ENCODE measurements around the gene DHDH. TPM values are rescaled to one million over a fixed set of nuclear protein-coding genes. Genes with fewer than 3 reads are reported as not detected.

The DHDH gene
- total RNA-seq, 3 donors from 2014 or later (not counting 1 experiment from before 2014, with no cell fraction given): not detected

DNA sequence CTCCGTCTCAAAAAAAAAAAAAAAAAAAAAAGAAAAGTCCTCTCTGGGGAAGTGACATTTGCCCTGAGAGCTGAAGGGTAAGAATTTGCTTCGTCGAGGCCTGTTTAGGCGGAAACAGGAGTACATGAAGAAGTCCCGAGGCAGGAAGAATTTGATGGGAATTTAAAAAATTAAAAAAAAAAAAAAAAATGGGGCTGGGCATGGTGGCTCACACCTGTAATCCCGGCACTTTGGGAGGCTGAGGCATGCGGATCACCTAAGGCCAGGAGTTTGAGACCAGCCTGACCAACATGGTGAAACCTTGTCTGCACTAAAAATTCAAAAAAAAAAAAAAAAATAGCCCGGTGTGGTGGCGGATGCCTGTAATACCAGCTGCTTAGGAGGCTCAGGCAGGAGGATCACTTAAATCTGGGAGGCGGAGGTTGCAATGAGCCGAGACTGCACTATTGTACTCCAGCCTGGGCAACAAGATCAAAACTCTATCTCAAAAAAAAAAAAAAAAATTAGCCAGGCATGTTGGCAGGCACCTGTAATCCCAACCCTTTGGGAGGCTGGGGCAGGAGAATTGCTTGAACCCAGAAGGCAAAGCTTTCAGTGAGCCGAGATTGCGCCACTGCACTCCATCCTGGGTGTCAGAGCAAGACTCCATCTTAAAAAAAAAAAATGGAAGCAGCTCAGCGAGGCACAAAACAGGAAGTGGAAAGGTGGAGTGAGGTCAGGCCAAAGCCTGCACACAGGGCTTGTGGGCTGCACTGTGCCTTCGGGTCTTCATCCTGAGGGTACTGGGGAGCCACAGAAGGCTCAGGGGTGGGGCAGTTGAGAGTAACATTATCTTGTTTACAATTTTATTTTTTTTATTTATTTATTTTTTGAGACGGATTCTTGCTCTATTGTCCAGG lies 26.1 kb downstream of the DHDH start:
- intact Hi-C loops (cut with micrococcal nuclease): loop anchor here (5.0 to 10.0 kb wide), 2 partner anchors 87 to 315 kb away; partner anchors contain the start of genes CA11 and PPP1R15A
- Histone ChIP-seq H3K4me3 (ENCODE audit: low read length) (no peak overlapping the region), H3K36me3 (ENCODE audit: control insufficient read depth, insufficient read depth, low read length) (no peaks in the 10 kb centered on the region), H3K4me1 (ENCODE audit: control insufficient read depth, insufficient read depth, low read length) (peaks cover 50% of the 10 kb centered on the region), H3K27me3 (ENCODE audit: control insufficient read depth, insufficient read depth, low read length) (no peaks in the 10 kb centered on the region), H3K9me3 (ENCODE audit: control insufficient read depth, insufficient read depth, low read length) (no peaks in the 10 kb centered on the region), H3K27ac (ENCODE audit: low read length) (no peak overlapping the region)
- DNase-seq: no peak
- H3K9me3 Mint-ChIP-seq: no peaks in the 10 kb centered on the region
- WGBS (ENCODE audit: insufficient coverage): 80% methylated on average over 15 of the region's 16 CpGs
- no peaks in the 10 kb centered on the region for H3K27me3 Mint-ChIP-seq (ENCODE audit: low read depth in 2 of 2)
- H3K4me1 Mint-ChIP-seq: peaks cover 42 to 57% of the 10 kb centered on the region in 2 donors
- H3K27ac Mint-ChIP-seq: no peak overlapping the region
- TF ChIP-seq, protein P1, sequence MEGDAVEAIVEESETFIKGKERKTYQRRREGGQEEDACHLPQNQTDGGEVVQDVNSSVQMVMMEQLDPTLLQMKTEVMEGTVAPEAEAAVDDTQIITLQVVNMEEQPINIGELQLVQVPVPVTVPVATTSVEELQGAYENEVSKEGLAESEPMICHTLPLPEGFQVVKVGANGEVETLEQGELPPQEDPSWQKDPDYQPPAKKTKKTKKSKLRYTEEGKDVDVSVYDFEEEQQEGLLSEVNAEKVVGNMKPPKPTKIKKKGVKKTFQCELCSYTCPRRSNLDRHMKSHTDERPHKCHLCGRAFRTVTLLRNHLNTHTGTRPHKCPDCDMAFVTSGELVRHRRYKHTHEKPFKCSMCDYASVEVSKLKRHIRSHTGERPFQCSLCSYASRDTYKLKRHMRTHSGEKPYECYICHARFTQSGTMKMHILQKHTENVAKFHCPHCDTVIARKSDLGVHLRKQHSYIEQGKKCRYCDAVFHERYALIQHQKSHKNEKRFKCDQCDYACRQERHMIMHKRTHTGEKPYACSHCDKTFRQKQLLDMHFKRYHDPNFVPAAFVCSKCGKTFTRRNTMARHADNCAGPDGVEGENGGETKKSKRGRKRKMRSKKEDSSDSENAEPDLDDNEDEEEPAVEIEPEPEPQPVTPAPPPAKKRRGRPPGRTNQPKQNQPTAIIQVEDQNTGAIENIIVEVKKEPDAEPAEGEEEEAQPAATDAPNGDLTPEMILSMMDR (IDR thresholded peaks at IDR 0.05): no peak
- ATAC-seq: no peak
- H3K36me3 Mint-ChIP-seq: no peaks in the 10 kb centered on the region
- H3K4me3 Mint-ChIP-seq: no peak overlapping the region

GRCh38 chr19:48961051-48961649 lies 27.7 kb downstream of the DHDH start:
- H3K4me3 ChIP-seq (ENCODE audit: low read length): no peak overlapping the region
- DNase-seq: no peak
- TF ChIP-seq, protein P1 (IDR thresholded peaks at IDR 0.05): no peak
- ATAC-seq: no peak
- H3K27ac ChIP-seq (ENCODE audit: low read length): no peak overlapping the region
- H3K36me3 Mint-ChIP-seq: no peaks in the 10 kb centered on the region
- H3K36me3 ChIP-seq (ENCODE audit: control insufficient read depth, insufficient read depth, low read length): no peaks in the 10 kb centered on the region
- H3K4me1 Mint-ChIP-seq: peaks cover 47 to 62% of the 10 kb centered on the region in 2 donors
- no peaks in the 10 kb centered on the region for H3K27me3 Mint-ChIP-seq (ENCODE audit: low read depth in 2 of 2)
- no peaks in the 10 kb centered on the region for H3K9me3 Mint-ChIP-seq
- no peaks in the 10 kb centered on the region for H3K27me3 ChIP-seq (ENCODE audit: control insufficient read depth, insufficient read depth, low read length)
- H3K27ac Mint-ChIP-seq: peak overlapping the region; percentile 98 to 99
- 90% methylated on average over 18 of the region's 19 CpGs for WGBS (ENCODE audit: insufficient coverage)
- intact Hi-C loops (cut with micrococcal nuclease): loop anchor here (5.0 to 10.0 kb wide), 2 partner anchors 89 to 316 kb away; partner anchors contain the start of genes CA11 and PPP1R15A
- no peak overlapping the region for H3K4me3 Mint-ChIP-seq
- no peaks in the 10 kb centered on the region for H3K9me3 ChIP-seq (ENCODE audit: control insufficient read depth, insufficient read depth, low read length)
- peaks cover 47% of the 10 kb centered on the region for H3K4me1 ChIP-seq (ENCODE audit: control insufficient read depth, insufficient read depth, low read length)

- Mint-ChIP-seq H3K9me3 (no peaks in the 10 kb centered on the region), H3K27ac (peak overlapping the region; percentile 98 to 99), H3K4me3 (no peak overlapping the region), H3K36me3 (no peaks in the 10 kb centered on the region), H3K4me1 (peaks cover 50 to 63% of the 10 kb centered on the region in 2 donors), H3K27me3 (ENCODE audit: low read depth in 2 of 2) (no peaks in the 10 kb centered on the region)
- intact Hi-C loops (cut with micrococcal nuclease): loop anchor here (5.0 to 10.0 kb wide), 2 partner anchors 89 to 317 kb away; partner anchors contain the start of genes CA11 and PPP1R15A
- Histone ChIP-seq H3K4me1 (ENCODE audit: control insufficient read depth, insufficient read depth, low read length) (peaks cover 52% of the 10 kb centered on the region), H3K9me3 (ENCODE audit: control insufficient read depth, insufficient read depth, low read length) (no peaks in the 10 kb centered on the region), H3K36me3 (ENCODE audit: control insufficient read depth, insufficient read depth, low read length) (peaks cover 5% of the 10 kb centered on the region), H3K4me3 (ENCODE audit: low read length) (no peak overlapping the region), H3K27ac (ENCODE audit: low read length) (peak overlapping the region; percentile 82), H3K27me3 (ENCODE audit: control insufficient read depth, insufficient read depth, low read length) (no peaks in the 10 kb centered on the region)
- WGBS (ENCODE audit: insufficient coverage): 88% methylated on average over 12 of the region's 12 CpGs
- DNase-seq (no peak), ATAC-seq (no peak)
- TF ChIP-seq, protein P1 (IDR thresholded peaks at IDR 0.05): no peak
These were observed 28.2 kb downstream of the DHDH start for GRCh38 chr19:48961673-48962028.
